GM19328 (cell line): ENCODE measurements around the gene MRPL52.

ENCODE experiments used
- ATAC-seq: cut with Tn5 transposase; IDR thresholded peaks from one replicate; pipeline ENCODE4 v1.9.1; 2021; ENCODE audit warnings: mild to moderate bottlenecking, moderate library complexity; ENCODE audit not compliant: unreplicated experiment

MRPL52 gene

GRCh38 chr14:22808388-22809209 is 21.1 kb upstream of the MRPL52 start:
- ATAC-seq, result no peak

DNA sequence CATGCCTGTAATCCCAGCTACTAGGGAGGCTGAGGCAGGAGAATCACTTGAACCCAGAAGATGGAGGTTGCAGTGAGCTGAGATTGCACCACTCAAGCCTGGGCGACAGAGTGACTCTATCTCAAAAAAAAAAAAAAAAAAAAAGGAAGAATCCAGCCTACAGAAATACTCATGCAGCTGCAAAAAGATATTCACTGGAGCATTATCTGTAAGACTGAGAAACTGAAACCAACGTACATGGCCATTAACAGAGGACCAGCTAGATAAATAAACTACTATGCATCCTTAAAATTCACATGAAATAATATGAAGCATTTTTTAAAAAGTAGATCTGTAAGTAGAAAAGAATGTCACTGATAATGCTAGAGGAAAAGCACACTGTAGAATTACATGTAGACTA is 18.0 kb upstream of the MRPL52 start:
- ATAC-seq, result no peak

DNA sequence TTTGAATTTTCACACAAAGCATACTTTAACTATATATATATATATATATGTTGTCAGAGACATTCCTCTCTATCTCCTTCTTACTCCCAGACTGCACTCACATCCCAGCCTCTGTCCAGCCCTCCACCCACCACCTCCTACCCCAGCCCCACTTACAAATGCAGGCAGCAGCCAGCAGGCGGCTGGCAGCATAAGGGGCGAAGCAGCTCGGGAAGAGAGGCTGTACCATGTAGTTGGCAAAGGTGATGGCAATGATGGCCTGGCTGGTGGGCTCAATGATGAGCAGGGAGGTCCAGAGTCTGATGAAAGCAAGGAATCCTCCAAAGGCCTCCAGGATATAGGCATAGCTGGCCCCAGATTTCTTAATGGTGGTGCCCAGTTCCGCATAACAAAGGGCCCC is 16.9 kb upstream of the MRPL52 start:
- no peak for ATAC-seq

DNA sequence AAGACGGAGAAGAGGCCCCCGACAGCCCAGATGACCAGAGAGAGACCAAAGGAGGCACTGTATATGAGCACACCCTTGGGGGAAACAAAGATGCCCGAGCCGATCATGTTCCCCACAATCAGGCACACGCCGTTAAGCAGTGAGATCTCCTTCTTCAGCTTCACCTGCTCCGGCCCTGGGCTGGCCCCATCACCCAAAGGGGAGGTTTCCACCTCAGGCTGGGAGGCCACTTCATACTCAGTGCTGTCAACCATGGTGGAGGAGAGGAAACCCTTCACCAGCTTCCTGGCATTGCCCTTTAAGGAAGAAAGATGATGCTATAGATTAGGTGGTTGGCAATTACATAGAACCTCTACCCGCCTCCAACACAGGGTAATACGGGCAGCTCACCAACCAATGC is 16.5 kb upstream of the MRPL52 start:
- ATAC-seq, result no peak

GRCh38 chr14:22814373-22814772 is 15.3 kb upstream of the MRPL52 start:
- no peak for ATAC-seq

- ATAC-seq, result no peak
Observed at GRCh38 chr14:22814941-22815713, 14.6 kb upstream of the MRPL52 start, which contains the start of gene SLC7A7. Gene SLC7A7 (minus strand): TSS chr14:22815435. CDS start chr14:22813398, 2,037 bp downstream.

DNA sequence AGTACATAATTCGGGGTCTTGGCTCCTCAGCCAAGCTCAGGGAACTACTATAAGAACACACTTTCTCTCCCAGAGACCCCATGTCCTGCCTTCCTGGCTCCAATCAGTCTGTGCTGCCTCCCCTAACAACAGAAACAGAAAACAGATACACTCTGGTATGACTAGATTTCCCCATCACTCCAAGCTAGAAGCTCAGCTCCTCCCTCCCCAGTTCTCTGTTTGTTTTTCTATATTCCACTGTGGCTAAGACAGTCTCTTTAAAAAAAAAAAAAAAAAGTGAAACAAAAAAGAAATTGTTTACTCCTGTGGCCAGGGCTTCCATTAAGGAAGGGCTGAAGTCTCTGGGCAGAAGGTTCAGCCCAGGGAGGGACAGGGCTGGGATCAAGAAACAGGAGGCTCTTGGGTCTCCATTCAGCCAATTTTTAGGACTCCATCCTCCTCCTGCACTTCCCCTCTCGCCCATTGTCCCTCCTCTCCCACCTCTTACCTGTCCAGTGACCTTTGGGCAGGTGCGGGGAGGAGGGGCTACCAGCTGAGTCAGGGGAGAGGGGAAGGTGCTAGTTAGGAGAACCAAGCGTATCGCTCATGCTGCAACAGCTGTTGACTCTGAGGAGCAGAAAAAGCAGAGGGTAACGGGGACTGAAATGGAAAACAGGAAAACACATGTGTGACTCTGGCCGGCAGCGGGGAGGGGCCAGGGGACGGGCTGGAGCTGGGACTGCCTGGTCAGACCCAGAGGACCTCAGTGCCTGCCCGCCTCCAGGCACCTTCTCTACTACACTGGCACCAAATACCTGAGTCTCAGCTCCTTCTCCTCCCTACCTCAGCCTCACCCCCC is 10.3 kb upstream of the MRPL52 start:
- no peak for ATAC-seq

GRCh38 chr14:22820731-22821130 is 9.0 kb upstream of the MRPL52 start:
- no peak for ATAC-seq

GRCh38 chr14:22821193-22822015 is 8.3 kb upstream of the MRPL52 start:
- no peak for ATAC-seq

DNA sequence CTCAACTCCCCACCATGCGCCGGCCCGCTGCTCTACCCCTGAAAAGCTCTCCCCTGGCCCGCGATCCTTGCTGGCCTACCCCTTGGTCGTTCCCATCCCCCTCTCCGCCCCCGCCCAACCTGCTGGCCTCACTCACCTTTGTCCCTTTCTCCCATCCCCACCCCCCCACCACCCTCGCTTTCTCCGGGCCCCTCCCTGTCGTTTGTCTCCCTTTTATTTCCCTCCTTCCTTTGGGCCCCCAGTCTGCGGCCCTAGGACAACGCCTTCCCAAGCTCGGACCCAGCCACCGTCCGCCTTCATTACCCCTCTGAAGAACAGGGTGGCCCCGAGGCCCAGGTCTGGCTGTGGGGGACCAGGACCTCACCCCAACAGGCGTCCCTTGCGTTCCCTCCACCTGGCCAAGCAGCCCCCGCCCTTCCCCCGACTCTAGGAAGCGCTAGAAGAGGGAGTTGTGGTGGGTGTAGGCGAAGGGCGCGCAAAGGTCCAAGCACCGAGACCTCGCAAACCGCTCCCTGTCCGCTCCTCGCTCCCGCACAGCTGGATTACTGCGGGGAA is 7.6 kb upstream of the MRPL52 start:
- no peak for ATAC-seq

- ATAC-seq, result peak; percentile 56
Observed at GRCh38 chr14:22822571-22823098, 7.1 kb upstream of the MRPL52 start.

DNA sequence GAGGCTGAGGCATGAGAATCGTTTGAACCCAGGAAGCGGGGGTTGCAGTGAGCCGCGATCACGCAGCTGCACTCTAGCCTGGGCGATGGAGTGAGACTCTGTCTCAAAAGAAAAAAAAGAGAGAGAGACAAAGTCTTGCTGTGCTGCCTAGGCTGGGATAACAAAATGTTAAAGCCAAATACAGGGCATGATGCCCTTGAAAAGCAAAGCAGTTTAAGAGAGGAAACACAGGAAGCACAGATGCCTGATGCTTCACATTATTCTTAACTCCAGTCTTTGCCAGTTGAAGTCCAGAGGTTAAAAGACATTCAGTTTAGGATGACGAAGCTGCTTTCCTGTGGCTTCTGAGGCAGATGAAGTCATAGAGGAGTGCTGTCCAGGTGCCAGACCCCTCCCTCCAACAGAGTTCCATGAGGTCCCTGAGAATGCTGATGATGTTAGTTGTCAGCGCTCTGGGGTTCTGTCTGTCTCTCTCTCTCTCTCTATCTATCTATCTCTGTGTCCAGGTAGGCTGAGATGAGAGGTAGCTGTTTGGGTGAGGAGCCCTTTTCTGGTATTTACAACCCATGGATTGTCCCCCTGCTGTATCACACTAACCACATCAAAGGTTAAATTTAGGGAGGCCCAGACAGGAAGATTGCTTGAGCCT is 4.9 kb upstream of the MRPL52 start:
- no peak for ATAC-seq

GRCh38 chr14:22829076-22829660 is 519 bp upstream of the MRPL52 start:
- peak; percentile 11 for ATAC-seq

DNA sequence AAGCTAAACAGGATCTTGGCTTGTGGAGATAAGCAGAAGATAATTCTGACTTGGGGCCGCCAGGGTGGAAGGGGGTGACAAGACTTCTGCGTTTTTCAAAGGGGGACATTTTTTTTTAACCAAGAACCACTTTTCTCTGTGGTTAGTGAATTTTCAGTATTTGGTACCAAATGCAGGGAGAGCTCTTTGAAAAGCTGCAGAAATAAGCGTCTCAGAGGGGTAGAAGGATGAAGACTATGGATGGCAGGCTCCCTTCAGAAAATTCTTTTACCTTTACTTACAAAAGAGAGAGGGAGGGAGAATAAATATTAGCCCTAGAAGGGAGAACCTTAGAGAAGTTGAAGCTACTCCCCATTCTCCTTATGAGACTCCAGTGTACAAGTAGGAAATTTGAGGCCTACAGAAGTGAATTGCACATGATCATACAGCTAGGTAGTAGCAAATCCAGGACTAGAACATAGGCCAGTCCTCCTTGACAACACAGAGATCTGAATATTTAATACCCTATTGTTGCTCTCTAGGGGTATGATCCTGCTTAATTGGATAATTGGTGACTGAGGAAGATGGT is 840 bp downstream of the MRPL52 start:
- ATAC-seq, result no peak

DNA sequence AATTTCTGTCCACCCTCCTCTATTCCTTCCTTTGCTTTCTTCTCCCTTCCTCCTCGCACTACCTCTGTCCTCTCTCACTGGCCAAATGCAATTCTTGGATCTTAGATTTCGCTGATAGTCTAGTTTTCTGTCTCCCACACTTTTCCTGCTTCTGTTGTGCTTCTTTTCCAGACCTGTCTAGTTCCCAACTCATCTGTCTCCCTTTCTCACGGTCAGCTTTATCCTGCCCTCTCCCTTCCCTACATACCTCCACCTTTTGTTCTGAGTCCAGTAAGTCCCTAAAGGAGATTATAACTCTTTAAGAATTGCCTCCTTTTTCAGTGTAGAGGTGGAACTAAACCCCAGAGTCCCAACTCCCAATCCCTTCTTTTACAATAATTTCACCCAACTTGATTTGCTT is 5.8 kb downstream of the MRPL52 start:
- ATAC-seq, result no peak

- ATAC-seq, result no peak
Observed at GRCh38 chr14:22836301-22837113, 6.8 kb downstream of the MRPL52 start, which contains the start of gene MMP14. Gene MMP14 (plus strand): TSS chr14:22836585. CDS start chr14:22836818, 233 bp downstream.

DNA sequence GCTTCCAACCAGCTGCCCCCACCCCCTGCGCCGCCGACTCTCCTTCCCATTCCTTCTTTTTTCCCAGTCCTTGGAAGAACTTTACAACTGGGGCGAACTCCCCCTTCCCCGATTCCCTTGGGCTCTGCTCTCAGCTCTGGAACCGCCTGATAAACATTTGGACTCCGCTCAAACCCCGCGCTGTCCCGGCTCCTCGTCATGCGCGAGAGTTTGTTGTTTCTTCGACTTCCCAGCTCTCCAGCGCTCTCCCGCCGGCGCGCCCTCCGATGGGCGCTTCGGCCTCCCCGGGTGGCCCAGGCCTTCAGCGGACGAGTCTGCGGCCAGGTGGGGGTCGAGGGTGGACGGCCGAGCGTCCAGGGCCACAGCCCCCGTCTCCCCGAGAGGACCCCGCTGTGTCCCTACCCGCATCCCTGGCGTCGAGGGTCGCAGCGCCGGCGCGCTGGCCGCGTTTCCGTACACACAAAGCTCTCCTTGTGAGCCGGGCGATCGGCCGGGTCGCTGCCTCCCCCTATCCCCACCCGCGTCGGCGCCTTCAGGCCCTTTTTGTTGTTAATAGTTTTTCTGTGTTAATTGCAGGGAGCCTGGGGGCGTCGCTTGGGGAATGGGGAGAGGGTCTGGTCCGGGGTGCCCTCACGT is 7.5 kb downstream of the MRPL52 start:
- no peak for ATAC-seq
